Motor neuron (in vitro differentiated cells): ENCODE results near the gene CAPZB. TPM values are rescaled to one million over a fixed set of nuclear protein-coding genes. Genes with fewer than 3 reads are reported as not detected.
"Not testable (repeated sequence)": the region's sequence is repeated elsewhere in the genome, so short reads cannot be mapped to it uniquely, and the experiment has no call there.

Experiments used
- ATAC-seq, 8 experiments: fragments of 200-7000 bp; cut with Tn5 transposase; replicated peaks in 6 of 8; 2 replicates each; pipeline ENCODE4 v1.8.0; 2021; ENCODE audit warnings: mild to moderate bottlenecking in 8 of 8, moderate library complexity in 8 of 8
- H3K27ac ChIP-seq, 2 donors: fragments of 250-450 bp; sonication (Bioruptor Pico); 2 replicates each; pipeline ENCODE4 v1.9.0; 2021; ENCODE audit warnings: antibody characterized with exemption in 2 of 2, mild to moderate bottlenecking in 2 of 2, moderate library complexity in 1 of 2
- H3K4me1 ChIP-seq, 2 donors: fragments of 250-450 bp; sonication (Bioruptor Pico); replicated peaks in 1 of 2; 2 replicates each; pipeline ENCODE4 v1.6.1; 2021; ENCODE audit warnings: antibody characterized with exemption in 2 of 2, mild to moderate bottlenecking in 2 of 2, moderate library complexity in 1 of 2
- H3K4me3 ChIP-seq, 5 donors: fragments of 250-450 bp; sonication (Bioruptor Pico); 2 replicates each; pipeline ENCODE4 v1.9.0; 2021; ENCODE audit warnings: antibody characterized with exemption in 5 of 5, mild to moderate bottlenecking in 5 of 5, moderate library complexity in 4 of 5
- WGBS, 10 experiments: fragments of 450-650 bp; shearing (Covaris generic); methylation state at CpG; one replicate each; pipeline ENCODE4 v1.0.0; 2022; 5-methylcytosine and 5-hydroxymethylcytosine counted together
- in situ Hi-C, 9 experiments: fragments of 400-800 bp; cut with MboI; loops; one replicate each; pipeline ENCODE4 v1.15.0; 2021; ENCODE audit warnings: low sequenced_read_pairs in 9 of 9, low pct_unique_long_range_greater_than_20kb in 2 of 9; ENCODE audit not compliant: unreplicated experiment in 9 of 9
- total RNA-seq, 8 experiments: library from RNA; unstranded; fragments of 300-600 nt; gene quantifications; 2 replicates each; pipeline versions ENCODE4 v1.2.3 to v1.2.4, GENCODE V29; 2022

CAPZB gene
- 100 to 1,000 TPM in 6 of 8 experiments, 10 to 100 TPM in 2; 82.4 to 216 (median 123) TPM for total RNA-seq

DNA sequence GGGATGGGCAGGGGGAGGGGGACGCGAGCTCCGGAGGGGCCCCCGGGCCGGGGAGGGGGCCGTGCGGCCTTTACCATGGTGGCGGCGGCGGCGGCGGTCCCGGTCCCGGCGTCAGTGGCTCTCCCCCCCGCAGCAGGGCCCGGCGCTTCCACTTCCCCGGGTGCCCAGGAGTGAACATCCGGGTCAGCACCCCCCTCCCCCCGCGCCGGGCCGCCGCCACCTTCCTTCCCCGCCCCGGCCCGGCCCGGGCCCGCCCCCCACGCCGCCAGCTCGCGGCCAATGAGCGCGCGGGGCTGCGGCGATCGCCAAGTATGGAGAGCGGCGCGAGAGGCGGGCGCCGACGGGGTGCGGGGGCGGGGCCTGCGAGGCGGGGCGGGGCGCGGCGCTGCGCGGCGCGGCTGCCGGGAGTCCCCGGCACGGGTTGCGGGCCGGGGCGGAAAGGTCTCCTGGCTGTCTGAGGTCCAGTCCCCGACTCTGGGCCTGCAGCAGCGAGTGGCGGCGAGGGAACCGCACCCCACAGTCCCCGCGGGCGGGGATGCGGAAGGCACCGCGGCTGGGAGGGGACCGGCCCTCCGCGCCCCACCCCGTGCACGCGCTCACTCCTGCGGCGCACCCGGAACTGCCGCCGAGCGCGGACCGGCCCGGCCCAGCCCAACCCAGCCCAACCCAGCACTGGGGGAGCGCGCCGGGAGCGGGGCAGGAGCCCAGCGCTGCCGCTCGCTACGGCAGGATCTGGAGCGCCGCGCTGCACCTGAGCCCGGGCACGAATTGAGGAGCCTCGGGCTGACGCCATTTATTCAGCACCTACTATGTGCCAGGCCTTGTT is at the start of gene CAPZB:
Gene CAPZB, minus strand, starts transcription at position 178 of the 826 bp plus-strand sequence. Its CDS starts 101 bp downstream, at position 77.
- in situ Hi-C loops: no loop called here

DNA sequence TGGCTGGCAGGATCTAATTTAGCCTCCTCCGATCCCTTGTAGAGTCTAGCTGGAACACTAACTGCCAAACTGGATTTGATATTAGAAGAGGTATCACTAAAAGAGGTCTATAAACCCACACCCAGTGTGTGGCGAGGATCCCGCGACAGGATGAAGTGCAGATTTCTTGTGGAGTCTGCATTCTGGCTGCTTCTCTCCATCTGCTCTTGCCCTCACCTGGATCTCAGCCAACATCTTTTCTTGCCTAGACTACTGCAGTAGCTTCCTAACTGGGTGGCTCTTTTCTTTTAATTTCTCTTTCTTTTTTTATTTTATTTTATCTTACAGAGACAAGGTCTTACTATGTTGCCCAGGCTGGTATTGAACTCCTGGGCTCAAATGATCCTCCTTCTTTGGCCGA is 48.9 kb upstream of the CAPZB start:
- in situ Hi-C loops: no loop called here
- H3K27ac ChIP-seq: no peak overlapping the region
- H3K4me3 ChIP-seq: no peak overlapping the region
- no peaks in the 10 kb centered on the region for H3K4me1 ChIP-seq
- no peak for ATAC-seq
- 59 to 97% (median 86%) methylated on average over 1 to 5 of the region's 5 CpGs; no CpG with 5 or more reads in 2 of the 10 experiments for WGBS, 10 experiments

More for the DNA sequence above, at the start of gene CAPZB:
- no CpG with 5 or more reads among the region's 106 CpGs for WGBS, 10 experiments
- H3K4me1 ChIP-seq: peaks cover 11 to 22% of the 10 kb centered on the region in 2 donors
- peak; percentile 77 to 94 (median 92) for ATAC-seq
- peak within 1 kb of the TSS; percentile 74 to 98 (median 95) for H3K4me3 ChIP-seq
- peak within 1 kb of the TSS; percentile 93 for H3K27ac ChIP-seq

DNA sequence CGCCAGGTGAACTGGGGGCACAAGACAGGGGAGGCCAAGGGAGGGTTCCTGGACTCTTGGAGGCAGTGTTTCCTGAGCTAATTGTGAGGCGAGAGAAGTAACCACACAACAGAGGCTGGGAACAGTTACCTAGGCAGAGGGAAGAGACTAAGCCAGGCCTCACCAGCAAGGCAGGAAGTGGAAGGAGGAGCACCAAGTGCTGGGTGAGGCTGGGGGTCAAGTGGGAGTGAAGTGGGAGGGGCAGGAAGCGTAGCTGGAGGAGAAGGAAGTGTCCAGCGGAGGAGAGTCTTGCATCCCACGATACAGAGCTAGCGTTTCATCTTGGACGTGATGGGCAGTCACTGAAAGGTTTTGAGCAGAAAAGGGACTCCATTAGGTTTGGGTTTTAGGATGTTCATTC is 48.3 kb upstream of the CAPZB start:
- ATAC-seq: no peak
- Histone ChIP-seq H3K27ac (no peak overlapping the region), H3K4me1 (no peaks in the 10 kb centered on the region), H3K4me3 (no peak overlapping the region)
- in situ Hi-C loops: no loop called here
- 60 to 83% (median 73%) methylated on average over 1 to 5 of the region's 7 CpGs; no CpG with 5 or more reads in 4 of the 10 experiments for WGBS, 10 experiments

GRCh38 chr1:19532519-19532918 is 47.2 kb upstream of the CAPZB start:
- Histone ChIP-seq H3K4me1 (no peaks in the 10 kb centered on the region), H3K4me3 (no peak overlapping the region), H3K27ac (no peak overlapping the region)
- in situ Hi-C loops: no loop called here
- WGBS, 10 experiments: 59 to 90% (median 82%) methylated on average over 2 to 4 of the region's 4 CpGs; no CpG with 5 or more reads in 3 of the 10 experiments
- no peak for ATAC-seq

- in situ Hi-C loops: no loop called here
- 0 to 100% (median 76%) methylated on average over 1 to 6 of the region's 7 CpGs; no CpG with 5 or more reads in 4 of the 10 experiments for WGBS, 10 experiments
- no peaks in the 10 kb centered on the region for H3K4me1 ChIP-seq
- no peak for ATAC-seq
- H3K4me3 ChIP-seq: no peak overlapping the region
- H3K27ac ChIP-seq: no peak overlapping the region
Observed at GRCh38 chr1:19529664-19530063, 44.3 kb upstream of the CAPZB start.

GRCh38 chr1:19528438-19528837 is 43.1 kb upstream of the CAPZB start:
- H3K27ac ChIP-seq: no peak overlapping the region
- WGBS, 10 experiments: 69 to 100% (median 85%) methylated on average over 1 to 2 of the region's 2 CpGs; no CpG with 5 or more reads in 2 of the 10 experiments
- no peaks in the 10 kb centered on the region for H3K4me1 ChIP-seq
- ATAC-seq: no peak
- H3K4me3 ChIP-seq: no peak overlapping the region
- in situ Hi-C loops: no loop called here

GRCh38 chr1:19525607-19526545 is 40.5 kb upstream of the CAPZB start:
- ATAC-seq: no peak
- H3K27ac ChIP-seq: no peak overlapping the region
- in situ Hi-C loops: no loop called here
- H3K4me1 ChIP-seq: no peaks in the 10 kb centered on the region
- WGBS, 10 experiments: 73 to 100% (median 83%) methylated on average over 1 to 8 of the region's 8 CpGs; no CpG with 5 or more reads in 1 of the 10 experiments
- H3K4me3 ChIP-seq: no peak overlapping the region

- in situ Hi-C loops: no loop called here
- Histone ChIP-seq H3K4me1 (no peaks in the 10 kb centered on the region), H3K27ac (no peak overlapping the region), H3K4me3 (no peak overlapping the region)
- 75 to 98% (median 90%) methylated on average over 2 to 4 of the region's 5 CpGs; no CpG with 5 or more reads in 2 of the 10 experiments for WGBS, 10 experiments
- no peak for ATAC-seq
Observed at GRCh38 chr1:19524791-19525190, 39.5 kb upstream of the CAPZB start.

- H3K27ac ChIP-seq, H3K4me1 ChIP-seq, ATAC-seq, in situ Hi-C loops, H3K4me3 ChIP-seq: not testable (repeated sequence)
- 38 to 93% (median 77%) methylated on average over 2 to 4 of the region's 4 CpGs; no CpG with 5 or more reads in 5 of the 10 experiments for WGBS, 10 experiments
Observed at GRCh38 chr1:19522570-19522969, 37.2 kb upstream of the CAPZB start.

DNA sequence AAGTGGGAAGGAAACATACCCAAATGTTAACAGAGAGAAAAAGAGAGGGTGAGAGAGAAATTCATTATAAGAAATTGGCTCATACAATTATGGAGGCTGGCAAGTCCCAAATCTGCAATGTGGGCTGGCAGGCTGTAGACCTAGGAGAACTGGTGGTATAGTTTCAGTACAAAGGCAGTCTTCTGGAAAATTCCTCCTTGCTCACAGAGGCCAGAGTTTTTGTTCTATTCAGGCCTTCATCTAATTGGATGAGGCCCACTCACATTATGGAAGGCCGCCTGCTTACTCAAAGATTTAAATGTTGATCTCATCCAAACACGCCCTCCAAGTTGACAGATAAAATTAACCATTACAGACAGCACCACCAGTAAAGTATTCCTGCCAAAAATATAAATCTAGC is 36.1 kb upstream of the CAPZB start:
- in situ Hi-C loops: no loop called here
- H3K4me1 ChIP-seq: no peaks in the 10 kb centered on the region
- WGBS, 10 experiments: 73 to 93% (median 83%) methylated on average over 1 to 2 of the region's 2 CpGs; no CpG with 5 or more reads in 4 of the 10 experiments
- H3K27ac ChIP-seq: no peak overlapping the region
- H3K4me3 ChIP-seq: no peak overlapping the region
- no peak for ATAC-seq

GRCh38 chr1:19517017-19517416 is 31.7 kb upstream of the CAPZB start:
- Histone ChIP-seq H3K27ac (no peak overlapping the region), H3K4me1 (peaks cover 0 to 3% of the 10 kb centered on the region in 2 donors), H3K4me3 (no peak overlapping the region)
- in situ Hi-C loops: no loop called here
- ATAC-seq: no peak

DNA sequence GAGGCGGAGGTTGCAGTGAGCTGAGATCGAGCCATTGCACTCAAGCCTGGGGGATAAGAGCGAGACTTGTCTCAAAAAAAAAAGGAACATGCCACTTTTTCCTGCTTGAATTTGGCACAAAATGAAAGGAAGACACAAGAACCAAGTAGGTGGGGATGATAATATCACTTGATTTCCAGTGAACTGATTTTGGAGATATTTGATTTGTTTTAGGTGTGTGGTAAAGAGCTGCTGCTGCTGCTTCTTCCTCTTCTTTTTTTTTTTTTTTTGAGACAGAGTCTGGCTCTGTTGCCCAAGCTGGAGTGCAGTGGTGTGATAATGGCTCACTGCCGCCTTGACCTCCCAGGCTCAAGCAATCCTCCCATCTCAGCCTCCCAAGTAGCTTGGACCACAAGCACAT is 29.9 kb upstream of the CAPZB start:
- no peak for ATAC-seq
- in situ Hi-C loops: no loop called here
- H3K27ac ChIP-seq: no peak overlapping the region
- H3K4me1 ChIP-seq: peaks cover 0 to 3% of the 10 kb centered on the region in 2 donors
- H3K4me3 ChIP-seq: no peak overlapping the region
- WGBS, 10 experiments: 57 to 100% (median 85%) methylated on average over 1 to 4 of the region's 4 CpGs; no CpG with 5 or more reads in 4 of the 10 experiments

- H3K27ac ChIP-seq: no peak overlapping the region
- peaks cover 0 to 3% of the 10 kb centered on the region in 2 donors for H3K4me1 ChIP-seq
- H3K4me3 ChIP-seq: no peak overlapping the region
- ATAC-seq: peak in 1 of 8 experiments; percentile 57
- in situ Hi-C loops: no loop called here
- WGBS, 10 experiments: 0 to 97% (median 93%) methylated on average over 1 to 6 of the region's 7 CpGs; no CpG with 5 or more reads in 3 of the 10 experiments
Observed at GRCh38 chr1:19514391-19514831, 29.1 kb upstream of the CAPZB start.
